IPS-20b (cell line): ENCODE results near the gene FHIP2A.

Source experiments
- H3K27ac ChIP-seq: one replicate; pipeline ENCODE4 v1.5.1; 2013; ENCODE audit warnings: low read length
- H3K27me3 ChIP-seq: 2 replicates; pipeline ENCODE4 v1.6.1; 2013; ENCODE audit warnings: mild to moderate bottlenecking, low read length, inconsistent platforms; ENCODE audit not compliant: insufficient read depth
- H3K36me3 ChIP-seq: 2 replicates; pipeline ENCODE4 v1.6.1; 2013; ENCODE audit warnings: low read depth, mild to moderate bottlenecking, inconsistent platforms, low read length, moderate library complexity; ENCODE audit not compliant: insufficient read depth
- H3K4me1 ChIP-seq: 2 replicates; pipeline ENCODE4 v1.6.1; 2013; ENCODE audit warnings: mild to moderate bottlenecking, control low read depth, inconsistent platforms, low read length, moderate library complexity; ENCODE audit not compliant: insufficient read depth
- H3K4me3 ChIP-seq: 2 replicates; pipeline ENCODE4 v1.5.1; 2013; ENCODE audit warnings: mild to moderate bottlenecking, low read length, inconsistent platforms
- H3K9ac ChIP-seq: 2 replicates; pipeline ENCODE4 v1.6.1; 2013; ENCODE audit warnings: low read depth, mild to moderate bottlenecking, inconsistent platforms, low read length, moderate library complexity
- H3K9me3 ChIP-seq: 2 replicates; pipeline ENCODE4 v1.6.1; 2013; ENCODE audit warnings: mild to moderate bottlenecking, low read depth, low read length, inconsistent platforms; ENCODE audit not compliant: insufficient read depth

FHIP2A gene

GRCh38 chr10:114791768-114792167 is 29.8 kb upstream of the FHIP2A start:
- Histone ChIP-seq H3K4me1 (no peaks in the 10 kb centered on the region), H3K4me3 (no peak overlapping the region), H3K9ac (no peak overlapping the region), H3K27me3 (no peaks in the 10 kb centered on the region), H3K9me3 (no peaks in the 10 kb centered on the region), H3K27ac (no peak overlapping the region), H3K36me3 (no peaks in the 10 kb centered on the region)

GRCh38 chr10:114795039-114795438 is 26.5 kb upstream of the FHIP2A start:
- no peaks in the 10 kb centered on the region for H3K4me1 ChIP-seq
- no peaks in the 10 kb centered on the region for H3K9me3 ChIP-seq
- no peaks in the 10 kb centered on the region for H3K27me3 ChIP-seq
- no peaks in the 10 kb centered on the region for H3K36me3 ChIP-seq
- H3K4me3 ChIP-seq: no peak overlapping the region
- H3K9ac ChIP-seq: no peak overlapping the region
- H3K27ac ChIP-seq: no peak overlapping the region

- Histone ChIP-seq H3K27ac (no peak overlapping the region), H3K4me1 (no peaks in the 10 kb centered on the region), H3K4me3 (no peak overlapping the region), H3K36me3 (no peaks in the 10 kb centered on the region), H3K9ac (no peak overlapping the region), H3K27me3 (no peaks in the 10 kb centered on the region), H3K9me3 (no peaks in the 10 kb centered on the region)
Observed at GRCh38 chr10:114800361-114800760, 21.2 kb upstream of the FHIP2A start.

GRCh38 chr10:114801411-114801813 is 20.2 kb upstream of the FHIP2A start:
- Histone ChIP-seq H3K4me1 (no peaks in the 10 kb centered on the region), H3K9me3 (no peaks in the 10 kb centered on the region), H3K9ac (no peak overlapping the region), H3K27me3 (no peaks in the 10 kb centered on the region), H3K27ac (no peak overlapping the region), H3K4me3 (no peak overlapping the region), H3K36me3 (no peaks in the 10 kb centered on the region)

GRCh38 chr10:114802177-114802576 is 19.4 kb upstream of the FHIP2A start:
- Histone ChIP-seq H3K9ac (no peak overlapping the region), H3K27ac (no peak overlapping the region), H3K4me3 (no peak overlapping the region), H3K27me3 (no peaks in the 10 kb centered on the region), H3K36me3 (no peaks in the 10 kb centered on the region), H3K9me3 (no peaks in the 10 kb centered on the region), H3K4me1 (no peaks in the 10 kb centered on the region)

GRCh38 chr10:114806562-114807391 is 14.8 kb upstream of the FHIP2A start:
- no peak overlapping the region for H3K27ac ChIP-seq
- no peaks in the 10 kb centered on the region for H3K4me1 ChIP-seq
- H3K9me3 ChIP-seq: no peaks in the 10 kb centered on the region
- no peaks in the 10 kb centered on the region for H3K36me3 ChIP-seq
- H3K9ac ChIP-seq: no peak overlapping the region
- no peak overlapping the region for H3K4me3 ChIP-seq
- H3K27me3 ChIP-seq: no peaks in the 10 kb centered on the region

- H3K4me1 ChIP-seq: no peaks in the 10 kb centered on the region
- no peak overlapping the region for H3K4me3 ChIP-seq
- H3K9ac ChIP-seq: no peak overlapping the region
- H3K27ac ChIP-seq: no peak overlapping the region
- H3K9me3 ChIP-seq: no peaks in the 10 kb centered on the region
- no peaks in the 10 kb centered on the region for H3K27me3 ChIP-seq
- H3K36me3 ChIP-seq: no peaks in the 10 kb centered on the region
Observed at GRCh38 chr10:114808982-114809381, 12.6 kb upstream of the FHIP2A start.

- Histone ChIP-seq H3K4me3 (no peak overlapping the region), H3K27me3 (no peaks in the 10 kb centered on the region), H3K36me3 (no peaks in the 10 kb centered on the region), H3K27ac (no peak overlapping the region), H3K9me3 (no peaks in the 10 kb centered on the region), H3K9ac (no peak overlapping the region), H3K4me1 (no peaks in the 10 kb centered on the region)
Observed at GRCh38 chr10:114810926-114811325, 10.7 kb upstream of the FHIP2A start.

- H3K4me1 ChIP-seq: no peaks in the 10 kb centered on the region
- H3K27me3 ChIP-seq: no peaks in the 10 kb centered on the region
- H3K27ac ChIP-seq: no peak overlapping the region
- H3K9ac ChIP-seq: no peak overlapping the region
- no peak overlapping the region for H3K4me3 ChIP-seq
- no peaks in the 10 kb centered on the region for H3K36me3 ChIP-seq
- H3K9me3 ChIP-seq: no peaks in the 10 kb centered on the region
Observed at GRCh38 chr10:114811862-114812261, 9.7 kb upstream of the FHIP2A start.

GRCh38 chr10:114815791-114816190 is 5.8 kb upstream of the FHIP2A start:
- Histone ChIP-seq H3K9me3 (no peaks in the 10 kb centered on the region), H3K27me3 (no peaks in the 10 kb centered on the region), H3K27ac (no peak overlapping the region), H3K4me1 (no peaks in the 10 kb centered on the region), H3K9ac (no peak overlapping the region), H3K36me3 (no peaks in the 10 kb centered on the region), H3K4me3 (no peak overlapping the region)

- H3K36me3 ChIP-seq: no peaks in the 10 kb centered on the region
- H3K4me3 ChIP-seq: no peak overlapping the region
- H3K27ac ChIP-seq: no peak overlapping the region
- no peak overlapping the region for H3K9ac ChIP-seq
- no peaks in the 10 kb centered on the region for H3K9me3 ChIP-seq
- H3K27me3 ChIP-seq: no peaks in the 10 kb centered on the region
- H3K4me1 ChIP-seq: no peaks in the 10 kb centered on the region
Observed at GRCh38 chr10:114816308-114816707, 5.3 kb upstream of the FHIP2A start.

GRCh38 chr10:114819322-114819721 is 2.3 kb upstream of the FHIP2A start:
- Histone ChIP-seq H3K9ac (no peak overlapping the region), H3K27me3 (no peaks in the 10 kb centered on the region), H3K36me3 (no peaks in the 10 kb centered on the region), H3K9me3 (no peaks in the 10 kb centered on the region), H3K4me1 (no peaks in the 10 kb centered on the region), H3K4me3 (no peak overlapping the region), H3K27ac (no peak overlapping the region)
